Superior temporal gyrus (tissue), 1 donor: Measurements from ENCODE around the gene CXCL14.

ENCODE experiments used
- DNase-seq: peaks from one replicate; pipeline ENCODE4 v3.0.0-alpha.2; 2016; ENCODE audit errors: extremely low spot score

CXCL14 gene, protein sequence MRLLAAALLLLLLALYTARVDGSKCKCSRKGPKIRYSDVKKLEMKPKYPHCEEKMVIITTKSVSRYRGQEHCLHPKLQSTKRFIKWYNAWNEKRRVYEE

DNA sequence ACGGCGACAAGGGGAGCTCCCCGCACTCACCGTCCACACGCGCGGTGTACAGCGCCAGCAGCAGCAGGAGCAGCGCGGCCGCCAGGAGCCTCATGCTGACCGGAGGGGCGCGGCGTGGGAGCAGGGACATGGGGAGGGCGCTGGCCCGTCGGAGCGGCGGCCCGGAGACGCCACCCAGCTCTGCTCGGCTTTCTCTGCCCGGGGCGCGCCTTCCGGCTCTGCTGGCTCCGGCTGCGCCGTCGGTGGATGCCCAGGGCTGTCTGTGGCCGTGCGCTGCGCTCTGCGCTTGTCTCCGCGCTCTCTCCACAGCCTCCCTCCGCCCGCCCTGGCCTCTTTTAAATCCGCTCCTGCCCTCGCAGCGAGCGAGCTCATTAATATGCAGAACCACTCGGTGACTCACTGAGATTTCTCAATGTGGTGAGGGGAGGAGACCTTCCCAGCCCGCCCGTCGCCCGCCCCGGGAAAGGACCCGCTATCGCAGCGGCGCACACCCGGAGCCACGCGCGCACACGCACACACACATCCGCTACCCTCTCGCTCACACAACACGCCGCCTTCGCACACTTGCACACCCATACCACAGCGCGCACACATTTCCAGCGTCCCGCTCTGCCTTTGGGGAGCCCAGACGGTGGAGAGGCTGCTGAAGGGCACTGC is at the start of gene CXCL14:
Gene CXCL14 (minus strand): TSS at position 307 of the 657 bp plus-strand sequence. CDS start 213 bp downstream, at position 94.
- no peak for DNase-seq

DNA sequence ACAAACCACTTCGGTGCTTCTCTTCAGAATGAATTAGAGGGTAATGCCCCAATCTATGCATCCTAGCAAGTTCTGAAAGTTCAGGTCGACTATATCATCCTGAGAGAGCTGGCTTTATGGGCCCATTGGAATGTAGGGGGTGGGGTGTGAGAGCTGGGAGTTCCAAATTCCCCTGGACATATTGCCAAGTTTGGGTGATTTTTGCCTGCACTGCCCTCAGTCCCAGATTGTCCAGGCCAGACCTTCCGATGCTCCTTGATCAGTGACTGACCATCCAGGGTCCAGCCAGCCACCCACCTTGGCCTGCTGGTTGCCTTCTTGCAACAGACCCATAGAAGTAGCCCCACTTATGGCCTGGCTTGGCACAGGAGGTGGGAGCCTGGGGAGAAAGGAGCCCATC is 47.8 kb upstream of the CXCL14 start:
- no peak for DNase-seq

DNA sequence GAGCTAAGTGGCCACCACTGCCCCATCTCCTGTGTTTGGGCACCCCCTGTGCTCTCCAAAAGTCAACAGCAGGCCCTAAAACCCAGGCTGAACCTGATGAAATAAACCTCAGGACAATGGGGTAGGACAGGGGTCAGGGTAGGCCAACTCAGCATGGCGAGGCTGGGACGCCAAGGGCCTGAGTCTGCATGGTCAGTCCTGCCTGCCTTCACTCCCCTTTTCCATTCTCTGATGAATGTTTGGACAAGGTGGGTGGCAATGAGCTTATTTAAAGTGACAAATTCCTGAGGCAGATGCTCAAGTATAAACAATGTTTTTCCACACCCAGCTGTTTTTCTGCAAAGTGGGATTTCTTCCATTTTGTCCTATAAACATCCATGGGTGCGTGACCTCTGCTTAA is 47.2 kb upstream of the CXCL14 start:
- no peak for DNase-seq

DNA sequence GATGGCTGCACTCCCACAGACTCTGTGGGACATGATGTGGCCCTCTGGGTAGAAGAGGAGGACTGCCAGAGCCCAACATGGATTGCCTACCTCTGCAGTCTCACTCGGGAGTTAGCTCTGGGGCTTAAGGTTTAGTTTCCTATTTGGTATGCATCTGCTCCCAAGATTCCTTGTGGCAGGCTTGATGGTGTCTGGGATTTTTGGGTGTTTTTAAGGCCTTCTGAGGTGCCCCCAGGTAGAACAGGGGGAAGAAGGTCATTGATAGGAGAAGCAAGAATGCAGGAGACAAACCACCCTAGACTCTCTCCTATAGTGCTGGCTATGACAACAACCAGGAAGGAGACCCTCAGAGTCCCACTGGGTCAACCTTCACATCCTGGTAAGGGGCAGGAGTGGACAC is 46.7 kb upstream of the CXCL14 start:
- no peak for DNase-seq

DNA sequence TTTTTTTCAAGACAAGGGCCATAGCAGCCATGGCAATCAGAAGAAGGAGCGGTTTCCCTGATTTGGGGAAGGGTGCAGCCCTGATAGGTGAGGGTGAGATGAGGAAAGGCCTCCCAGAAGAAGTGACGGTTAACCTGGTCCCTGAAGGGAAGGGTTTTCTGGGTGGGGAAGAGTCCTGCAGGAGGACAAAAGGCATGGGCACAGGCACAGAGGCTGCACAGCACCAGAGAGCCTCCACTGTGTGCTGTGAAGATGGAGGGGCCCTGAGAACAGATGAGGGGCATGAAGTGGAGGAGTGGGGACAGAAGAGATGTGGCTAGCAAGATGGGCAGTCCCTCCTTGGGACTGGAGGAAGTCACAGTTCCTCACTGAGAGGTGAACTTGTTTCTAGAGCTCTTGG is 46.3 kb upstream of the CXCL14 start:
- DNase-seq = no peak

DNA sequence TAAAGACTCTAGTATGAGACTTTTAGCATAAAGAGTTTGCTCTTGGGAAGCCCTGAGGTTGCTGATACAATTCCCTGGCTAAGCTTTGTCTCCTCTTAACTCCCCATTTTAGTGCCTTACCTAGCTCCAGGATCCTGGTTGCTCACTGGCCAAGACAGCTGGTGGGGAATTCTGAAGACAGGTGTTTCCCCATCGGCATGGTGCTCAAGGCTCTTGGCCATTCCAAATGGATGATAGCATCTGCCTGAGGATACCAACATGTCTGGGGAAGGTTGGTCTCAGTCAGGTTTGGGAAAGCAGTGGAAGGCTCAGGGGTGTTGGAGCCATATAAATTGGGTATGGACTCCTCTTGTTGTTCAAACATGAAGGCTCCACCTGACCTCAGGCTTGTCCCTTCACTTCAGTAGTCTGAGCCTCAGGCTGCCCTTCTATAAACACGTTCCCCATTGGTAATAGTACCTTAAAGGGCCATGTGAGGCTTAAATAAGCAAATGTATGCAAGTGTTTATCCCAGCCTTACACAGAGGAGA is 44.5 kb upstream of the CXCL14 start:
- DNase-seq = no peak

DNA sequence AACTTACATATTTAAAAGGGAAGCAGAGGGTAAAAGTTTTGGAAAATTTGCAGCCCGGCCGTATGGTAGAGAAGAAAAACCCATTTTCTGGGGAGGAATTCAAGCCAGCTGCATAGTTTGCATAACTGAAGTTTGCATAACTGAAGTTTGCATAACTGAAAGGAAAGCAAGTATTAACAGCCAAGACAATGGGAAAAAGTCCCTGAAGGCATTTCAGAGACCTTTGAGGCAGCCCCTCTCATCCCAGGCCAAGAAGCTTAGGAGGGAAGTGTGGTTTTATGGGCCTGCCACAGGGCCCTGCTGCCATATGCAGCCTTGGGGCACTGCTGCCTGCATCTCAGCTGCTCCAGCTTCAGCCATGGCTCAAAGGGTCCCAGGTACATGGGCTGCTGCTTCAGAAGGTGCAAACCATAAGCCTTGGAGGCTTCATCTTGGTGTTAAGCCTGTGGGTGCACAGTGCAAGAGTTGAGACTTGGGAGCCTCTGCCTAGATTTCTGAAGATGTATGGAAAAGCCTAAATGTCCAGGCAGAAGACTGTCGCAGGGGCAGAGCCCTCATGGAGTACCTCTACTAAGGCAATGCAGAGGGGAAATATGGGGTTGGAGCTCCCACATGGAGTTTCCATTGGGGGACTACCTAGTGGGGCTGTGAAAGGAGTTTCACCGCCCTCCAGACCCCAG is 36.9 kb upstream of the CXCL14 start:
- DNase-seq = no peak

DNA sequence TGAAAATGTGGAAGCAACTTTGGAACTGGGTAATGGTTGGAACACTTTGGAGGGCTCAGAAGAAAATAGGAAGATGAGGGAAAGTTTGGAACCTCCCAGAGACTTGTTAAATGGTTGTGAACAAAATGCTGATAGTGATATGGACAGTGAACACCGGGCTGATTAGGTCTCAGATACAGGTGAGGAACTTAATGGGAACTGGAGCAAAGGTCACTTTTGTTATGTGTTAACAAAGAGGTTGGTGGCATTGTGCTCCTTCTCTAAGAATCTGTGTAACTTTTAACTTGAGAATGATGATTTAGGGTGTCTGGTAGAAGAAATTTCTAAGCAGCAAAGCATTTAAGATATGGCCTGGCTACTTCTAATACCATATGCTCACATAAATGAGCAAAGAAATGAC is 36.4 kb upstream of the CXCL14 start:
- DNase-seq = no peak

DNA sequence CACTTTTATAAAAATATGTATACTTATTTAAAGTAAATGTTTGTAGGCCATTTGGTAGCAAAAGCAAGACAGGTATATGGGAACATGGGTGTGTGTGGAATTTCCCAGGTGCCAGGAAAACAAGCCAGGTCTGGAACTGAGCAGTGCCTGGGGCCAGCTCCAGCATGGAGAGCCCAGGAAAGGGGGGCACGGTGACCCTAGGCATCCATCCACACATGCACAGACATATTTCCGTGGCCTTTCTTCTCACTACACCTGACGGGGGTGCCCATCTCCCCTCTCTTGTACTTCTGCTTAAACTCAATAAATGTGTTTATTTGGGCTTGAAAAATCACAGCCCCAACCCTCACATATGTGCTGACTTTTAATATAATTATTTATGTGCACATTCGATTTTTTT is 31.2 kb upstream of the CXCL14 start:
- DNase-seq = no peak

DNA sequence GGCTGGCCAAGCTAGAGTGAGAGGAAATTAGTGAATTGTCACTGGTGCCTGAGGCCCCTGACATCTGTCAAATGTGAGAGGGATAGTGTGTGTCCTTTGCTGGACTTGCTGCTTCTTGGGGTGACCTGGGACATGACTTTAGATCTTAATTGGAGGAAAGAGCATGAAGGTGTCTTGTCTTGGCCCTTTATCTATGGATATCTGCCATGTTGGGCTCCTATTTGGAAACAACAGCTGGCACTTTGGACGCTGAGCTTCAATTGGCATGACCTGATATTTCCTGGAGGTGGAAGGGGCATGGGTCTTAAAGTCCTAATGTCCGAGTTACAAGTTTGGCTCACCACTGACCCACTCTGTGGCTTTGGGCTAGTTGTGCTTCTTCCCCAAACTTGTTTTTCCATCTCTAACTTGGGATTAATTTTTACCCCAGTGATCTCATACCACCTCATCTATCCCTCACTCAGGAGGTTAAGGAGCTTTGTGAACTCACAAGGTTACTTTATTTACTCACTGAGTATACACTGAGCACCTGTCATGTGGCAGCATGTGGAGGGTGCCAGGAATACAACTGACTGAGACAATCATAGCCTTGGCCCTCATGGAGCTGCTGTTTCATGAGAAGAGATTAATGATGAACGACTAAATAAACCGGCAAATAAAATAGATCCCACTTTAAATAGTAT is 30.1 kb upstream of the CXCL14 start:
- no peak for DNase-seq

DNA sequence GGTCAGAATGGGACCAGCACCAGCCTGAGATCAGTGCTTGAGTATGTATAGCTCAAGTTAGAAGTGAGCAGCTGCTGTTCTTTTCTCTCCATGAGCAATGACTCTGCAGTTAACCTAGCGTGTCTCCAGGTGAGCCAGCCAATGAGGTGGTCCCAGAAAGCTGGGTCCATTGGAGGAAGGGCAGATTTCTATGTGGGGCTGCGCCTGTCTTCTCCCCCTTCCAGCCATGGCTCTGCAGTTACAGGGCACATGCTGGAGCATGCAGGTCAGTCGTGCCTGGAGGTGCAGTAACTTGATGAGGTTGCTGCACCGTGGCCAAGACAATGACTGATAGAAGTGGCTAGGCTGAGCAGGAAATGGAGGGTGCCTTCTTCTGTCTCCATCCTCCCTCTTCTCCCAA is 29.6 kb upstream of the CXCL14 start:
- DNase-seq = no peak

DNA sequence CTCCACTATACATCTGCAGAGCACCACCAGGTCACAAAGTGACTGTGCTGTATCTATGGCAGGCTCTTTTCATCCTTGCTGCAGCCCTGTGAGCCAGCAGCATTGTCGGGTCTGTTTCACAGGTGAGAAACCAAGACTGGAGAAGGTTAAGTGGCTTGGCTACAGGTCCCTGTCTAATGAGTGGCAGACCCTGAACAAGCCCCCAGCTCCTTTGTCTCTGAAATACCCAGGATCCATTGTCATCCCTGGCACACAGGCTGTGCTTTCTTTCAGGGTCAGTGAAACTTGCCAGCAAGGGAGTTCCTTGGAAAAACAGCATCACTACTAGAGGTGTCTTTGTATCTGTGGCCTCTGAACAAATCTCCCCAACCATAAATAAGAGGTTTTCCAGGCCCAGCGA is 27.6 kb upstream of the CXCL14 start:
- DNase-seq = no peak

DNA sequence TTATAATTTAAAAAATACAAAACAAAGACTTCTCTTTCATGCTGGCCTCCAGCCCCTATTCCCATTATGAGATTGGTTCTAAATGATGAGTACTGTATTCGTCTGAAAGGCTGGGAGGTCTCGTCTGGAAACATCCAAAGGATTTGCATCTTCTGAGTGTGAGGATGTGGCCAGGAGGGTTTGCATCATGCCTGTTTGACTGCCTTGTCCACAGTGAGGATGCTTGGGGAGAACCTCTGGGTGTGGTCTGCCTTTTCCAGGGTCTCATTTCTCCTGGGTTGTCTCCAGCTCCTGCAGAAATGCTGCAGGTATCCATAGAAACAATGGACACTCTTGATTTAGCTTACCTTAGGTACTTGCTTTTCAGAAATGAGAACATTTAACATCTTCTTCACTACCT is 26.4 kb upstream of the CXCL14 start:
- no peak for DNase-seq

DNA sequence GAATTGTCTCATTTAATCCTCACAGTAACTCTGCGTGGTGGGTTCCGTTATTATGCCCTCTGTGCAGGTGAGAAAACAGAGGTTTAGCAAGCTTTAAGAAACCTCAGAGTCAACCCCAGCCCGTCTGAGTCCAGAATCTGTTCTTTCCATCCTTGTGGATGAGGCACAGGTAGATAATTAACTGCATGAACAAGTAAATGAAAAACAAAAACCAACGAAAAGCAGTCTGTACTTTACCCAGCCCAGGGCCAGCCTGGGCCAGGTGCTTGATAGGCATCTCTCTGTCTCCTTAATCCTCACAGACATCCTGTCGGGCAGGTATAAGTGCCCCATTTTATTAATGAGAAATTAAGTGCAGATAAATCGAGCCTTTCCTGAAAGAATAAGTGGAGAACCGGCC is 25.3 kb upstream of the CXCL14 start:
- no peak for DNase-seq

DNA sequence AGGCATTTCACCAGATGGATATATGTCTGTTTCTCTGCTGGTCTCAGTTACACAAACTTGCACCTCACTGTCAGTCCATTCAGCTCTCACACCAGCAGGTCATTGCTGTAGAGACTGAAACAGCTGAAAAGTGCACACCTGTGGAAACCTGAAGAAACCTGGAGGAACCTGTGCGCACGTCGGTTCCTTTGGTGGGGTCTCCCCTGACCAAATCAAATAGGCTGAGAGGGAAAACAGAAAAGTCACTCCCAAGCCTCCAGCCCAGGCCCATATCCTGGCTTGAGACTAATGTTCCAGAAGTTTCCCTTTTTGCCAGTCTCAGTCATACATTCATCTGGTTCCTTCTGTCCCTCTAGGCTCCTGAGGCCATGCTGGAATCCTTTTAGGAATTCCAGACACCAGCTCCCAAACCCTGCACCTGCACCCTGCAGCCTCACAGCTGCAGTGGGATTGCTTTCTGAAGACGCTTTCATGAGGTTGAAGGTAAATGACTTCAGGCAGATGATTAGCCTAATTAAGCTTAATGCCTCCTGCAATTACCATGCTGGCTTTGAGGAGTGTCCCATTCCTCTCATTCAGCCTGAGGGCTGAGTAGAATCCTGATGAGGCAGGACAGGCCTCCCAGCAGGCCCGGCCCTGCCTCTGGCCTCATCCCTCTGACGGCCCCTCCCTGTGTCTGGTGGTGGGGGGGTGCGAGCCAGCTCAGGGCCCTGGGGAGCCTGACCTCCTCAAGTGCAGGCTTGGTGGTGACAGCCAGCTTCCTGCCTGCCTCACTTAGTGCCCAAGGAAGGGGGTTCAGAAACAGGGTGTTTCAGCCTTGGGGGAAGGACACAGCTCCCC is 24.3 kb upstream of the CXCL14 start:
- DNase-seq = no peak

DNA sequence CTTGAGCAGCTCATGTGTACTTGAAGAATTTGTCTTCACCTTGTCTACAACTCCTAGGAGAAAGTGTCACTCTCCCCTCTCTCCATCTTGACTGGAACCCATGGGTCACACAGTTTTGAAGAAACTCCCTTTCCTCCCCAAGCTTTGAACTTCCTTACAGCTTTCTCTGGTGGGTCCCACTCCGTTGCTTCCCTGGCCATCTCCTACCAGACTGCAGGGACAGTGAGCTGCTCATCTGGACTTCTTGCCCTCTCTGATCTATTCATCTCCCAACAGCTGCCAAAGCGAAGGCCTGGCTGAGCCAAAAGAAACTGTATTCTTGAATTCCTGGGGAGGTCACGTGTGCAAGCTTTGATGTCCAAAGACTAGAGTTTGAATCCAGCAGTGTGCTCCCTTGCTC is 22.7 kb upstream of the CXCL14 start:
- DNase-seq = no peak

DNA sequence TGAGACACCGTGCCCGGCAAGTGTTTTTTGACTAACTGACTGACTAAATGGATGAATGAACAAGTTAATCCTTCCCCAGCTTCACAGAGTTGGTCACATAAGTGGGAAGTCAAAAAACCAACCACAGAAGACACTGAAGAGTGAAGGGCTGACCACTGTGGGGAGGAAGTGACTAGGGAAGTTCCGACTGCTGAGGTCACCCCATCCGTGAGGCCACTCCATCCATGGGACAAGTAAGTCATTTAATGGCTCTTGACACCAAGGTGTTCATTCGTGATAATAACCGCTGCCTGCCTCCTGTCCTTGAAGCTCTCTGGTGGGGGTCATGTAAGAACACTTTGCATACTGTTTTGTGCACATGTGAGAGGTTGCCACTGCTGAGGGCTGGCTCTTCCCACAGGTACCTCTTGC is 22.2 kb upstream of the CXCL14 start:
- no peak for DNase-seq

DNA sequence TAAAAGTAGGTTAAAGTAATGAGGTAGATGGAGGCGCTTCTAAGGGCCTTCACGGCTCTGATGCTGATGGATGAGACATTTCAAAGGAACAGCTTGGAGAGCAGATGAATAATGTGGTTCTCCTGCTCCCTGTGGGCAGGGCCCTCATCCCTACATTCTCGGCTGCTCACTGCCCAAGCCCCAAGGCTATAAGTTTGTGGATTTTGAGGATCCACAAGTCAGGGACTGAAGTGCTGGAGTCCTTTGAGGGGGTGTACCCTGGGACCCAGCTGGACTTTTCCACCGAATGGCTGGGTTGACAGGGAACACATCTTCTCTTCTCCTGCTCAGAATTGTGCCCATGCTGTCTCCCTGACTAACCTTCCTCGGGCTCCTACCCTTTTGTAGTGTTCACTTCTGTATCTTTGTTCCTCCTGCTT is 21.4 kb upstream of the CXCL14 start:
- DNase-seq = no peak

DNA sequence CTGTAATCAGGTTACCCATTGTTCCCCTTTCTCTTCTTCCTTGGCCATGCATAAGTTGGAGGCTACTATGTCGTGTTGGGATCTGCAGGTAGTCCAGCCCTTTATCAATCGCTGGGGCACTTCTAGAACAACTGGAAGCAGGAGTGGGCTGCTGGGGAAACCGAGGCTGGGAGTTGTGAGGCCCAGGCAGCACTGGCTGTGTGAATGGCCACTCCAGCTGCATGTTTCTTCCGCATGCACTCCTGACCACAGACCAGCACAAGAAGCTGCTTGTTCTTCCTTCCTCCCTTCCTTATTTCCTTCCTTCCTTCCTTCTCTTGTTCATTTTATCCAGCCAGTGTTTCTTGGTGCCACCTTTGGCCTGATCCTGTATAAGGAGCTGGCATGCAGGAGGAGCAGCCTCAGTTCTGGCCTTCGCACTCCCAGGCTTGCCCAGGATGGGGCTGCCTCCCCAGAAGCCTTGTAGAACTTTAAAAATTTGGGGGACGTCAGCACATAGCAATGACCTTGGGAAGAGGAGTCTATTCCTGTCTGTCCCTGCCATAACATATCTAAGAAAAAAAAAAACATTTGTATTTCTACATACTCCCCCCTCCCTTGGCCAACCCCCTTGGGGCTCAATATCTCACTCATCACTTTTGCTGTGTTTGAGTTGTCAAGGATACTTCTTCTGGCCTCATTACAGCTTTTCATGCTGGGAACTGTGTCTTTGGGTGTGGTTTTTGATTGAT is 20.8 kb upstream of the CXCL14 start:
- DNase-seq = no peak

DNA sequence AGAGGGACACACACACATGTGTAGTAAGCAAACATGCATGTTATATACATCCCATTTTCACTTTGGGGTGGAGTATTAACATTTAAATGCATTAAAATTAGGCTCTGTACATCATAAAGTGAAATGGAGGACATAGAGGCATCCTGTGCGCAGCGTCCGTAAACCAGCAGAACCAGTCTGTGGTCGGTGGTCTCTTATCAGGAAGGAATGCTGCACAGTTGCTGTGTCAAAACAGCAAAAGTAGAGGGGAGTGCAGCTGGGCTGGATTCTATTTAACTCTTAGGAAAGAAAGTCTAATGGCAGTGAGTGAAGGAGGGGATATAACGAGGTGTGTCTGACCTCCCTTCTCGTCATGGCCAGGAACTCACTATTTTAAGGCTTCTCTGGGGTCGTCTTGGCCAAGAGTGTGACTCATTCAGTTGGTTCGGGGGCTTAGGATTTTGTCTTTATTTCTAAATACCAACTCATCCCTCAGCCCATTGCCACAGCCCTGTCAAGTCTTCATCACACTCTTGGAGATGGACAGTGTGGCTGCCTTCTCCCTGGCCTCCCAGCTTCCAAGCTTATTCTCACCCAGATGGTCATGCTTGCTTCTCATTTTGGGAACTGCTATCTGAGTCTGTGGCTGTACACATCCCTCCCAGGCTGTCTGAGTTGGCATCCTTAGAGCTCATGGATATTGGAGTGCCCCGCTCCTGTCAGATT is 20.1 kb upstream of the CXCL14 start:
- DNase-seq = no peak
